Mucosa of rectum (tissue), 2 donors: ENCODE data around the gene STAT3.
A peak's percentile ranks its signal among the peaks of the same experiment; 100 is the strongest.

Experiments used
- H3K27ac ChIP-seq, 2 donors: one replicate each; pipeline ENCODE4 v1.7.0; 2013; ENCODE audit warnings: inconsistent platforms in 2 of 2, low read depth in 2 of 2, low read length in 2 of 2
- H3K27me3 ChIP-seq, 2 donors: one replicate each; pipeline ENCODE4 v1.7.0; 2013; ENCODE audit warnings: low read length in 2 of 2; ENCODE audit not compliant: control insufficient read depth in 2 of 2, insufficient read depth in 2 of 2
- H3K36me3 ChIP-seq, 2 donors: one replicate each; pipeline ENCODE4 v1.7.0; 2013; ENCODE audit warnings: low read length in 2 of 2; ENCODE audit not compliant: control insufficient read depth in 2 of 2, insufficient read depth in 2 of 2
- H3K4me1 ChIP-seq, 2 donors: one replicate each; pipeline ENCODE4 v1.7.0; 2013; ENCODE audit warnings: low read length in 2 of 2, mild to moderate bottlenecking in 1 of 2; ENCODE audit not compliant: control insufficient read depth in 2 of 2, insufficient read depth in 2 of 2
- H3K4me3 ChIP-seq, 2 donors: one replicate each; pipeline ENCODE4 v1.7.0; 2013; ENCODE audit warnings: low read length in 2 of 2
- H3K9ac ChIP-seq, 2 donors: one replicate each; pipeline ENCODE4 v1.7.0; 2013; ENCODE audit warnings: low read length in 2 of 2, low read depth in 1 of 2, mild to moderate bottlenecking in 1 of 2
- H3K9me3 ChIP-seq, 2 donors: one replicate each; pipeline ENCODE4 v1.7.0; 2013; ENCODE audit warnings: low read length in 2 of 2; ENCODE audit not compliant: control insufficient read depth in 2 of 2
- donor health status: healthy.
- donor health status: Normal muscosa, but diverticular disease.

STAT3 gene

DNA sequence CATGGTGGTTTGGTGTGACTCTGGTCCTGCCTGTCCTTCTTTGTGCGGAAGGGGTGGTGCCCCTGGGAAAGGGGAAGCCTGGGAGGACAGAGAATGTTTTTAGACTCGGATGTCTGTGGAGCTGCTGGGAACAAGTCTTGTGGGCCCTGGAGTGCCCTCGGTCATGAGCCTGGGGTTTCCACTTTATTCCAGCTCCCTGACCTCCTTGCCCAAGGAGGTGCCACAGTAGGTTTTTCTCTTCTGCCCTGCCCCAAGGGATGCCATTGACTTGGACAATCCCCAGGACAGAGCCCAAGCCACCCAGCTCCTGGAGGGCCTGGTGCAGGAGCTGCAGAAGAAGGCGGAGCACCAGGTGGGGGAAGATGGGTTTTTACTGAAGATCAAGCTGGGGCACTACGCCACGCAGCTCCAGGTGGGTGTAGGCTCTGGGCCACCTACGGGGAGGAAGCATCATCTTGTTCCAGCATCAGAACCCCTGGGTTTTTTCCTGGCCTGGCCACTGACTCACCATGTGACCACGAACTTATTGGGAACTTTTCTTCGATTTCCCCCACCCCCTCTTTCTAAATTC, 98.5 kb downstream of the STAT3 start:
- peak overlapping the region in 1 of 2 donors; percentile 86 for H3K27ac ChIP-seq
- H3K4me1 ChIP-seq: peaks cover 21 to 23% of the 10 kb centered on the region in 2 donors

DNA sequence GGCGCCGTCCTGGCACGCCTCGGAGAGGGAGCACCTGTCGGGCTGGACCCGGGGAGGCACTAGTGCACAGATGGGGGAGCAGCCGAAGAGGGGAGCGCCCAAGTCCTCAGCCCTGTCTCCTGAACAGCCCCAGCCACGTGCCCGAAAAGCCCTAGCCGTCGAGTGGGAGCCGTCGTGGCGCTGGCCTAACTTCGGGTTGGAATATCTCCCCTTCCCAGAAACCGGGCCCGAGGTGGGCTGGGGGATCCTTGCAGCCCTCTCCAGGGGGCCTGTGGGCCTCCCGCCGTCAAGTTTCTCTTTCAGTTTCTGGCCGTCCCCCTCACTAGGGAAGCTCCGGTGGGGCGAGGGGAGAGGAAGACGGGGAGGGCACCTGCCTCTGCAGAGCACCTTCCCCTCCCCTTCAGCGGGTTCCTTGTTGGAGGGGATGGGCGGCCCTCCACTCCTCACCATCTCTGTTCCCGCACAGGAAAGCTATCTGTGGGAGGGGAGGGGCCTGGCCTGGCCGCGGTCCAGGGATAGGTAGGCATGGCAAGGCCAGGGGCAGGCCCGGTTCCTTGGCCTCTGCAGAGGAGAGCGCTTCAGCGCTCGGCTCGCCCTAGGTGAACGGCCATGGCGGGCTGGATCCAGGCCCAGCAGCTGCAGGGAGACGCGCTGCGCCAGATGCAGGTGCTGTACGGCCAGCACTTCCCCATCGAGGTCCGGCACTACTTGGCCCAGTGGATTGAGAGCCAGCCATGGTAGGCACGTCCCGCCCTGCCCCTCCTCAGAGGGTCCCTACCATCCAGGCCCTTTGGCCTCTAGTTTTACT, 99.2 kb downstream of the STAT3 start:
- Histone ChIP-seq H3K36me3 (no peaks in the 10 kb centered on the region), H3K9ac (peak overlapping the region; percentile 60 to 74), H3K27ac (peak overlapping the region; percentile 72 to 86), H3K9me3 (no peaks in the 10 kb centered on the region), H3K4me3 (peak overlapping the region; percentile 74 to 77), H3K4me1 (peaks cover 21 to 23% of the 10 kb centered on the region in 2 donors), H3K27me3 (no peaks in the 10 kb centered on the region)

More for the DNA sequence above, 98.5 kb downstream of the STAT3 start:
- no peak overlapping the region for H3K9ac ChIP-seq
- peaks cover 3 to 4% of the 10 kb centered on the region in 2 donors for H3K36me3 ChIP-seq
- no peaks in the 10 kb centered on the region for H3K27me3 ChIP-seq
- H3K9me3 ChIP-seq: no peaks in the 10 kb centered on the region
- peak overlapping the region in 1 of 2 donors; percentile 77 for H3K4me3 ChIP-seq

DNA sequence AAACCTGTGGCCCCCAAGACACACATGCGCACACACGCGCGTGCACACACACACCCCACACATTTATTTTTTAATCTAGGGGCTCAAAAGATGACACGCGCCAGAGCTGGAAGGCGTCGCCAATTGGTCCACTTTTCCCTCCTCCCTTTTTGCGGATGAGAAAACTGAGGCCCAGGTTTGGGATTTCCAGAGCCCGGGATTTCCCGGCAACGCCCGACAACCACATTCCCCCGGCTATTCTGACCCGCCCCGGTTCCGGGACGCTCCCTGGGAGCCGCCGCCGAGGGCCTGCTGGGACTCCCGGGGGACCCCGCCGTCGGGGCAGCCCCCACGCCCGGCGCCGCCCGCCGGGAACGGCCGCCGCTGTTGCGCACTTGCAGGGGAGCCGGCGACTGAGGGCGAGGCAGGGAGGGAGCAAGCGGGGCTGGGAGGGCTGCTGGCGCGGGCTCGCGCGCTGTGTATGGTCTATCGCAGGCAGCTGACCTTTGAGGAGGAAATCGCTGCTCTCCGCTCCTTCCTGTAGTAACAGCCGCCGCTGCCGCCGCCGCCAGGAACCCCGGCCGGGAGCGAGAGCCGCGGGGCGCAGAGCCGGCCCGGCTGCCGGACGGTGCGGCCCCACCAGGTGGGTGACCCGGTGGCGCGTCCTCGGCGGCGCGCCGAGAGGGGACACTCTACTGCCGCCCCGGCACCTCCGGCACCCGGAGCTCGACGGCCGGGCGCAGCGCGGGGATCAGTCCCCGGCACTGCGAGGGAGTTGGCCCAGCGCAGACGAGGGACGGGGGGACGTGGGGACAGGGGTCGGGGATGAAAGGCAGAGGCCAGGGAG, 100.1 kb downstream of the STAT3 start, which contains the start of gene STAT5A:
Gene STAT5A (plus strand): TSS at position 522 of the 826 bp plus-strand sequence. CDS start 914 bp downstream, outside the sequence.
- Histone ChIP-seq H3K4me3 (peak within 1 kb of the TSS; percentile 74 to 77), H3K9ac (peak within 1 kb of the TSS; percentile 74 to 84), H3K36me3 (no peaks in the 10 kb centered on the region), H3K9me3 (no peaks in the 10 kb centered on the region), H3K27me3 (no peaks in the 10 kb centered on the region), H3K4me1 (peaks cover 21 to 23% of the 10 kb centered on the region in 2 donors), H3K27ac (peak within 1 kb of the TSS; percentile 72 to 86)

DNA sequence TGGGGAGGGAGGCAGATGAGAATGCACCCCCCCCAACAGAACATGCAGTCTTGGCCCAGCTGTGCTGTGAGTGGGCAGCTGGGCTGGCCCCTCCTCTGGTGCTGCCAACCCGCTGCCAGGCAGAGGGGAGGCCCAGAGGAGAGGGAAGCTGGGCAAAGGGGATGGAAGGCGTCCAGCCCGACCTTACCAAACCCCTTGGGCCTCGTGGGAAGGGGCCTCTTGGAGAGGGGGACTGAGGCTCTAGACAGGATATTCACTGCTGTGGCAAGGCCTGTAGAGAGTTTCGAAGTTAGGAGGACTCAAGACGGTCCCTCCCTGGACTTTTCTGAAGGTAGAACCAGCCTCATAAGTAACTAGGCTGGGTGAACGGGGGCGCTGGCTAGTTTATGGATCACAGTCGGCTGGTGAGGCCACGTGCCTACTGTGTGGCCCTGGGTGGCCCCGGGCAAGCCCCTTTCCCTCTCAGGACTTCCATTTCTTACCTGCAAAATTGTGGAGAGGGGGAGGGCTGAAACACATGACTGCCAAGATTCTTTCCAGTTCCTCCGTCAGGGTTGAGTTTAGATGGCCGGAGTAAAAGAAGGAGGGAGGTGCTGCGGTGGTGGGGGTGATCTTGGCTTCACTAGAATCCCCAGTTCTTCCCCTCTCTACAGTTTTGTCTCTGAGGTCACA, 100.8 kb downstream of the STAT3 start:
- no peaks in the 10 kb centered on the region for H3K36me3 ChIP-seq
- no peaks in the 10 kb centered on the region for H3K9me3 ChIP-seq
- H3K9ac ChIP-seq: peak overlapping the region; percentile 74 to 84
- H3K4me3 ChIP-seq: peak overlapping the region; percentile 74 to 77
- H3K27me3 ChIP-seq: no peaks in the 10 kb centered on the region
- H3K4me1 ChIP-seq: peaks cover 21 to 23% of the 10 kb centered on the region in 2 donors
- H3K27ac ChIP-seq: peak overlapping the region; percentile 72 to 86

DNA sequence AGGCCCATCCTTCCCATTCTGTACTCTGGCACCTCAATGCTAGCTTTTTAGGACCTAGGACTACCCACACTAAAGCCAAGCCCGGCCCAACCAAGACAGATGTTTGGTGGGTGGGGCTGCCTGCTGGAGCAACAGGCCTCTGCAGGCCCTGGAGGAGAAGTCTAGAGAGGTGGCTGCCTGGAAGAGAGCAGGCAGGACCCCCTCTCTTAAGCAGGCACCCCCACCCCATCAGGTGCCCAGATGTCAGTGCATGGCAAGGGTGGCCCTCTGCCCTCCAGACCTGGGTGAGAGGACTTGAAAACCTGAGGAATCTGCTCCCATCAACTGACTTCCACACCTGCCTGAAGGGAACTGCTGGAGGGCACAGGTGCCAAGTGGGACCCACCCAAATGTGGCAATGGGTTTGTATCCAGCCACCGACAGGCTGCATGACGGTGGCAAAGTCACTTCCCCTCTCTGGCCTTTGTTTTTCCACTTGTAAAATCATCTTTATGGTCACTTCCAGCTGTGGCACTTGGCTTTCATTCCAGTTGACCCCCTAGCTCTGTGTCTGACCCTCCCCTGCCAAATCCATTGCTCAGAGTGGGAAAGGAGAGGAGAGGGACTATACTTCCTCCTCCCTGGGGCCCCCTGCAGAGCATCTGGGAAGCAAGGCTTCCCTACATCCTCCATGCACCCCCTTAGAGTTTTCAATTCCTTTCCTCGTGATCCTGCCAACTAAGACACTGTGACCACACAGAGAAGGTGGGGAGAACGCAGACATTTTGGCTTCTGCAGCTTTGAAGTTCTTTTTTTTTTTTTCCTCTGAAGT, 101.6 kb downstream of the STAT3 start:
- Histone ChIP-seq H3K27ac (peak overlapping the region in 1 of 2 donors; percentile 86), H3K9me3 (no peaks in the 10 kb centered on the region), H3K4me1 (peaks cover 21 to 23% of the 10 kb centered on the region in 2 donors), H3K36me3 (no peaks in the 10 kb centered on the region), H3K4me3 (peak overlapping the region; percentile 34 to 74), H3K27me3 (no peaks in the 10 kb centered on the region), H3K9ac (peak overlapping the region; percentile 8 to 23)

DNA sequence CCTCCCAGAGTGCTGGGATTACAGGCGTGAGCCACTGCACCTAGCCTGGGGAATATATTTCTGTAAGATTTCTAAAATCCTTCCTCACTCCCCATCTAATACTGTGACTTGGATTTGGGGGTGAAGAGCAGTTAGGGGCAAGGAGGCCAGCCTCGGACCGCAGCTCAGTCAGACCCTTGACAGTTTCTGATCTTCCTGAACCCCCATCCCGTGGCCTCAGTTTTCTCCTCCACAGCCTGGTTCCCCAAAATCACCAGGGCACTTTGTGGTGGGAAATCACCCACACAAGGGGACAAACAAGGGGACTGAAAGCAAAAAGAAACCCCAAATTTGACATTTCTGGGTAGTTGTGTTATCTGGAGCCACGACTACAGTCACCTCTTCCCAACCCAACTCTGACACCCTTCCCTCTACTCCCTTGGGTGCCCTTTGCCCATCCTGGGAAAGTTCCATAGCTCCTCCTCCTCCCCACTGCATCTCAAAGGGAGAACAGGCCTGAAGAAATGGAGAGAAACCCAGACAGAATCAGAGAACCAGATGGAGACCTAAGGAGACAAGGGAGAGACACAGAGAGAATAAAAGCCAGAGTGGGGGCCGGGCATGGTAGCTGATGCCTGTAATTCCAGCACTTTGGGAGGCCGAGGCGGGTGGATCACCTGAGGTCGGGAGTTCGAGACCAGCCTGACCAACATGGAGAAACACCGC, 102.7 kb downstream of the STAT3 start:
- Histone ChIP-seq H3K4me1 (peaks cover 21 to 23% of the 10 kb centered on the region in 2 donors), H3K4me3 (no peak overlapping the region), H3K9me3 (no peaks in the 10 kb centered on the region), H3K9ac (no peak overlapping the region), H3K36me3 (no peaks in the 10 kb centered on the region), H3K27ac (no peak overlapping the region), H3K27me3 (no peaks in the 10 kb centered on the region)

DNA sequence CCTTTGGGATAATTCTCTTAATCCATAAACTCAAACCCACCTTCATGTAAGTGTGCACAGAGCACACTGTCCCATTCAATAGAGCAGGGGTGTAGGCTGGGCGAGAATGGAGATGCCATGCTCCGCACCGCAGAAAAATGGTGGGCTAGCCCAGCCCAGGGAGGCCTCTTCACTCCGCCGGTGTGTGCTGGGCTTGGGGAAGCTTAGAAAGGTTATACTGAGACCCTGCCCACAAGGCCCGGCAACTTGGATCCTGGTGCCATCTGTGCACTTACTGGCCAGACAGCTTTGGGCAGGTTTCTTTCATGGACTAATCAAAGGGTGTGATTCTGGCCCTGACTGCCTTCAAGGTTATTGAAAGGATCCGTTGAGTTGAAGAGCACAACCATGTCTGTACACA, 103.7 kb downstream of the STAT3 start:
- no peaks in the 10 kb centered on the region for H3K36me3 ChIP-seq
- H3K4me1 ChIP-seq: peaks cover 21 to 23% of the 10 kb centered on the region in 2 donors
- H3K9ac ChIP-seq: no peak overlapping the region
- H3K27ac ChIP-seq: no peak overlapping the region
- no peak overlapping the region for H3K4me3 ChIP-seq
- H3K27me3 ChIP-seq: no peaks in the 10 kb centered on the region
- H3K9me3 ChIP-seq: no peaks in the 10 kb centered on the region

DNA sequence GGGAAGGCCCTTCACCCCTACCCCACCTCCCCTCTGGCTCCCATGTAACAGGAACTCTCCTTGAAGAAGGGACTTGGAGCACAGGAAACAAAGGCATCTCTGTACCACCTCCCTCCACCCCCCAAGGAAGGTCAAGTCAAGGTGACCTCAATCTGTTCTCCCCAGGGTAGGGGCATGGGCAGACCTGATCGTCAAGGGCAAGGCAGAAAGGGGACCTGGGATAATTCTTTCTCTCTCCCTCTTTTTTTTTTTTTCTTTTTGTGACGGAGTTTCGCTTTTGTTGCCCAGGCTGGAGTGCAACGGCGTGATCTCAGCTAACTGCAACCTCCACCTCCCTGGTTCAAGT, 104.2 kb downstream of the STAT3 start:
- H3K9ac ChIP-seq: no peak overlapping the region
- peaks cover 18 to 21% of the 10 kb centered on the region in 2 donors for H3K4me1 ChIP-seq
- H3K27ac ChIP-seq: no peak overlapping the region
- H3K4me3 ChIP-seq: no peak overlapping the region
- H3K9me3 ChIP-seq: no peaks in the 10 kb centered on the region
- H3K27me3 ChIP-seq: no peaks in the 10 kb centered on the region
- no peaks in the 10 kb centered on the region for H3K36me3 ChIP-seq
